DMS153 (cell line): ENCODE measurements around the gene LHX3.
A peak's percentile ranks its signal among the peaks of the same experiment; 100 is the strongest.

Source experiments
- DNase-seq: peaks from one replicate; lab custom pipeline; 2025; lab: John Stamatoyannopoulos, UW

The LHX3 gene

GRCh38 chr9:136192289-136193126 is 12.4 kb downstream of the LHX3 start:
- DNase-seq = no peak

- no peak for DNase-seq
Observed at GRCh38 chr9:136191960-136192286, 13.0 kb downstream of the LHX3 start.

- DNase-seq = no peak
Observed at GRCh38 chr9:136191099-136191959, 13.6 kb downstream of the LHX3 start.

DNA sequence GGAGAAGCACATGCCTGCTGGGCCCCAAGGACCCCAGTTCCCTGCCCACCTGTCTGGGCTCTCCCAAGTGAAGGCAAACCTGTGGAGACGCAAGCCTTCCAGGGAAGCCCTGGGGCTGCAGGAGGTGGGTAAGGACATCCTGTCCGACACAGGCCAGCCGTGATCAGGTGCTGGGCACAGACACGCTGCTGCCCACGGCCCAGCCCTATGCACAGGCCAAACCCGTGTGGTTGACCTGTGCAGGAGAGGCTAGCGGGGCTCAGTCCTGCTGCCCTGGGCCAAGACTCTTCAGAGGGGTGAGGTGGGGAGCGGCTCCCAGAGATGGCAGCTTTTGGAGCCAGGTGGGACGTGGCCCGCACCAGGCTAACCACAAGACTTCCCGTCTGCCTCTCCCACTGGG is 14.3 kb downstream of the LHX3 start:
- no peak for DNase-seq

- DNase-seq = no peak
Observed at GRCh38 chr9:136190237-136190601, 14.7 kb downstream of the LHX3 start.

DNA sequence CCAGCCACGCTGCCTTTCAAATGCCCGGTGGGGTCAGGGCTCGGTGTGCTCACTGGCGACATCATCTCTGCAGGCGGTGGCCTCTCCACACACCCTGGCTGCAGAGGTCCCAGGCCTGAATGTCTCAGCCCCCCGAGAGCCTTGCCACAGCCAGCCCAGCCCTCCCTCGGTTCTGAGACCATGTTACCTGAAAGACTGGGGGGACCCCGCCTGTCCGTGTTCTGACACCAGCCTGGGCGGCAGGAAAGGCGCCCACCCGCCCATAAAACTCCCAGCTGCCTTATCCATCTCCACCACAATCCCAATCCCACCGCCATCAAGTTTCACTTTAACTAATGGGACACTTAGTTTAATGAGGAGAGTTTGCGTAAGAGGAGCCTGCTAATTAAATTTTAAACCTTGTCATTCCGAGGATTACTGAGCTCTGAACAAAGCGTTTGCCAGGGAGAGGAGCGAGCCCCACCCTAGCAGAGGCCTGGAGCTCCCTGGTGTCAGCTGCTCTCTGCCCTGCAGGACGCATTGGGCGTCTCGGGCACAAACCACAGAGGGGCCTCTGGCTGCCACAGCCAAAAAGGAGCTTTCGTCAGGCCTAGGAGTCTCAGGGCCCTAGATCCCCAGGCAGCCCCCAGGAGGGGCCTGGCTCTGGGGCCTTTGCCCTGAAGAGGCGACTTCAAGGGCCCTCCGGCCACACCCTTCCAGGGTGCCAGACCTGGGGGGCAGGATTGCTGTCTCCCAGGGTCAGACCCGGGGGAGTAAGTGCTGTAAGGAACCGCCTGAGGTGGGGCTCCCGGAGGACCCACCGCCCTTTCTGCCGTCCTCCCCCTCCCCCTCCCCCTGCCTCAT is 15.3 kb downstream of the LHX3 start:
- no peak for DNase-seq

GRCh38 chr9:136187683-136188586 is 17.0 kb downstream of the LHX3 start:
- DNase-seq = no peak

DNA sequence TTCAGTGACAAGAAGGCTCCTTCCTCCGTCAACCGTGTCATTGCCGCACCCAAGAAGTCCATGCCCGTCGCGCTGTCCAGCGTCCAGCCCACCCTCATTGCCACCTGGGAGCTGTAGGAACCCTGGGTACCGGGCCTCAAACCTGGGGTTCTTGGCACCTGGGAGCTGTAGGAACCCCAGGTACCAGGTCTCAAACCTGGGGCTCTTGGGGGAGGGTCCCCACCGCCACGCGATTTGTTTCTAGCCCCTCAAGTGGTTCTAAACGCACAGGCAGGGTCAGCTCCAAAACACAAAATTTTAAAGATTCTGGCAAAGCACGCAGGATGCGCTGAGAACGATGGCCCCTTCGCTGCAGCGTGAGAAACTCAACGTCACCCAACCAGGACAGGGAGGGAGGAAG is 17.7 kb downstream of the LHX3 start:
- no peak for DNase-seq

- no peak for DNase-seq
Observed at GRCh38 chr9:136186386-136186785, 18.5 kb downstream of the LHX3 start.

DNA sequence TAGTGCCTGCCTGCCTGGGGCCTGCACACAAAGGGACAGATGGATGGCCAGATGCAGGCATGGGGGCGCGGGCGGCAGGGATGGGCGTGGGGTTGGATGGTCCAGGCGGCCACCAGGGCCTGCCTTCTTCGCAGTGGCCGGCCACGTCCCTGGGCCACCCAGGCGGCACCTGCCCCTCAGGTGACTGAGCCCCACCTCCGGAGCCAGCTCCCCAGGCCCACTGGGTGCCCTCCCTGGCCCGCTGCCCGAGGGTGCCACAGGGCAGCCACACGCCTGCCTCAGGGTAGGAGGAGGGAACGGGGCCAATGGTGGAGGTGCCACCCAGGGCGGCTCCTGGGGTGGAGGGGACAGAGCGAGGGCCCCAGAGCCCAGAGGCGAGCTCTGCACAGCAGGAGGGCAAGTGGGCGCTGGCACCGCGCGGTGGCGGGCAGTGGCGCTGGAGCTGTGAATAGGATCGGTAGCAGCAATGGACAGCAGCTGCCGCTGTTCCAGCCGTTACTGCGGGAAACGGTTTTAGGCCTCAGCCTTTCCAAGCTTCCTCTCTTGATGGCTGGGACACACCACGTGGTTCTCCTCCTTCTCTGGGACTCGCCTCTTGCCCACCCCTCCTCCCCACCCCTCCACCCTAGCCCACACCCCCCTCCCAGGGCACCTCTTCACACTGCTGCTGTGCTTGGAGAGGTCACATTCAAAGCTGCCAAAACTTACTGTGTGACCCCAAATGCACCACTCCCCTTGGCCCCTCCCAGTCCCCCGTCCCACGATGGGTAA is 19.1 kb downstream of the LHX3 start:
- peak; percentile 30 for DNase-seq

DNA sequence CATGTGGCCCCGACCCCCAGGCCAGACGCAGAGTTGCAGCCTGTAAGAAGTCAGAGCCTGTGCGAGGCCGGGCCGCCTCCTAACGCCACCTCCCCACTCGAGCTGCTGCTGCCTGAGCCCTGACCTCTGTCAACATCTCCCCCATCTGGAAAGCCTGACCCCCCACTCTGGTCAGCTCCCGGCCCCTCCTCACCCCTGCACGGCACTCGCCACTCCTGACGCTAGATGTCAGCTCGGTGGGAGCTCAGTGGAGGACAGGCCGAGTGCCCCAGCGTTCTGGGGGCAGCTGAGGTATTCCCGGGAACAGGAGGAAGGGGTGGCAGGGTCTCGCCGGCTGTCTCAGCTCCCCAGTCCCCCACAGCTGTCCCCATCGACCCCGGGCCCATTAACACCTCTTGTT is 19.9 kb downstream of the LHX3 start:
- no peak for DNase-seq

GRCh38 chr9:136182850-136183422 is 22.0 kb downstream of the LHX3 start:
- DNase-seq = no peak

GRCh38 chr9:136182420-136182787 is 22.5 kb downstream of the LHX3 start:
- no peak for DNase-seq

DNA sequence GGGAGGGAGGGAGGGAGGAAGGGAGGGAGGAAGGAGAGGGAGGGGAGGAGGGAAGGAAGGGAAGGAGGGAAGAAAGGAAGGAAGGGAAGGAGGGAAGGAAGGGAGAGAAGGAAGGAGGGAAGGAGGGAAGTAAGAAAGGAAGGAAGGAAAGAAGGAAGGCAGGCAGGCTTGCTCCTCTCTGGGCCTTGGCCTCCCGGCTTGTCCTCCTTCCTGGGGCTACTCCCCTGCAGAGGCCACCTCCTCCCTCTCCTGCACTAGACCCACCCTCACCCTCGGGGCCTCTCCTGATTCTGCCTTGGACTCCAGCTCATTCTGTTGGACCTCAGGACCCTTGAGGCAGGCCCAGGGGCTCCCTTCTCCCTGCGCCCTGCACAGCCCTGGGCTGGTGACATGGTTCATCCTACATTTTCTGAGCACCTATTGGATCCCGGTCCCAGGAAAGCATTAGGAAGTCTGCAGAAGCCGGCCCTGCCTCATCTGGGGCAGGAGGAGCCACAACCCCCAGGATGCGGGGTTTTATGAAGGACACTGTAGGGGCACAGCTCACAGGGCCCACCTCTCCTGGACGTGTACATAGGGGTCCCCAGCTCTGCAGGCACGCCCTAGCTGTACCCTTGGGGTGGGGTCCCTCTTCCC is 23.0 kb downstream of the LHX3 start:
- no peak for DNase-seq

DNA sequence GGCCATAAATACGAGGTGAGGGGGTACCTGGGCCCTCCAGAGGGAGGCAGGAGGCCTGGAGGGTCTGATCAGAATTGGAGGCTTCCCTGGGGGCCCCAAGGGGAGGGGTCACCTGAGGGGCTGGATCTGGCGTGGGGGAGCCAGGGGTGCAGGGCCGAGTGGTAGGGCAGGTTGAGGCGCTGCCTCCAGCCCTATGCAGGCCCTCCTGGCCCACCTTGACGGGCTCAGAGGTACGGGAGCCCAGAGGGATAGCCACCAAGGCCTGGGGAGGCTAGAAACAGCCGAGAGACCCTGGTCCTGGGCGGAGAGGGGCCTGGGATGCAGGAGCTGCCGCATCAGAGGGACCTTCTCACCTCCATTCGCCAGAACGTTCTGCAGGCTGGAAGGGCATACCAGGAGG is 24.3 kb downstream of the LHX3 start:
- no peak for DNase-seq

GRCh38 chr9:136179761-136180160 is 25.2 kb downstream of the LHX3 start:
- DNase-seq = no peak

DNA sequence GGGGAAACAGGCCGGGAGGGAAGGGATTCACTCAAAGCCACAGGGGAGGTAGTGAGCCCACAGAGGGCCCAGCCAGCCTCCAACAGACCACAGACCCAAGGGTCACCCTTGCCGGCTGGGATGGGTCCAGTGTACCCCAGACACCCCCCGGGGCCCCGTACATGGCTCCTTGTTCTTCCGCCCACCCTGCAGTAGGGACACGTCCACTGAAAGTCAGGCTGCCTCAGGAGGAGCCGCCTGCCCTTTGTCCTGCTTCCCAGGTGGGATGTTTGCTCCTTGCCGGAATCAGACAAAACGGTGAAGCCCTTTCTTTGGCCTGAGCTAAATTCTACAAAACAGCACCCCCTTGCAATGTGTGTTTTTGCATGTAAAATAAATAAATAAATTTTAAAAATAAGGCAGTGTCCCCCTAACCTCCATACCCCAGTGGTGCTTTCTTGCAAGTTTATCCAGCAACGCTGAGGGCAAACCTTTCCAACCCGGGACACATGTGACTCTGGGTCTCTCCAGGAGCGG is 25.8 kb downstream of the LHX3 start:
- DNase-seq = no peak

GRCh38 chr9:136178773-136179075 is 26.2 kb downstream of the LHX3 start:
- DNase-seq = no peak

DNA sequence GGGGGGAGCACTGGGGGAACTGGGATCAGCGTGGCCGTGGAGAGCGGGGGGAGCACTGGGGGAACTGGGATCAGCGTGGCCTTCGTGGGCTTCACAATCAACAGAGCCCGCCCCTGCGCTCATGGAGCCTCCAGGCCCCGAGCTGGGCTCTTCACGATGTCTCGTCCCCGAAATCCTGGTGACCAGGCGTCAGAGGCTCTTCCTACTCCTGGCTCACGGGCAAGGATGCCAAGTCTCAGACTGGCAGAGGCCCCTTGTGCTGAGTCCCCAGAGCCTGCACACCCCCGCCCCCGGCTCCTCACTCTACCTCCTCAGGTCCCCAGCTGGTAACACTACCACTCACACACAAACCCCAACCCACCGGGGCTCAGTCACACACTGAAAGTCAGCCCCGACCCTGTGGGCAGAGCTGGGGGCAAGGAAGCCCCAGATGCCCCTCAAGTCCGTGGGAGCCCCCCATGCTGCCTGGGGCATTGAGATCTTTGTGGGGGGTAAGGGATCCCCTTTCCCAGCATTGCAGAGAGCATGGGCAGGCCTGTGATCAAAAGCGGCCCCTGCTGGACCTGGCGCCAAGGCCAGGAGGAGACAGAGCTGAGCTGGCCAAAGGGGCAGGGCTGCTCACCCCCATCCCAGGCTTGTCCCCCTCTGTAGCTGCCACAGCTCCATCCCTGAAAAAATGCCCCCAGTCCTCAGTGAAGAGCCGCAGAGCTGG is 26.7 kb downstream of the LHX3 start:
- no peak for DNase-seq
